Measurements from ENCODE around the gene SPINT1.

The SPINT1 gene

DNA sequence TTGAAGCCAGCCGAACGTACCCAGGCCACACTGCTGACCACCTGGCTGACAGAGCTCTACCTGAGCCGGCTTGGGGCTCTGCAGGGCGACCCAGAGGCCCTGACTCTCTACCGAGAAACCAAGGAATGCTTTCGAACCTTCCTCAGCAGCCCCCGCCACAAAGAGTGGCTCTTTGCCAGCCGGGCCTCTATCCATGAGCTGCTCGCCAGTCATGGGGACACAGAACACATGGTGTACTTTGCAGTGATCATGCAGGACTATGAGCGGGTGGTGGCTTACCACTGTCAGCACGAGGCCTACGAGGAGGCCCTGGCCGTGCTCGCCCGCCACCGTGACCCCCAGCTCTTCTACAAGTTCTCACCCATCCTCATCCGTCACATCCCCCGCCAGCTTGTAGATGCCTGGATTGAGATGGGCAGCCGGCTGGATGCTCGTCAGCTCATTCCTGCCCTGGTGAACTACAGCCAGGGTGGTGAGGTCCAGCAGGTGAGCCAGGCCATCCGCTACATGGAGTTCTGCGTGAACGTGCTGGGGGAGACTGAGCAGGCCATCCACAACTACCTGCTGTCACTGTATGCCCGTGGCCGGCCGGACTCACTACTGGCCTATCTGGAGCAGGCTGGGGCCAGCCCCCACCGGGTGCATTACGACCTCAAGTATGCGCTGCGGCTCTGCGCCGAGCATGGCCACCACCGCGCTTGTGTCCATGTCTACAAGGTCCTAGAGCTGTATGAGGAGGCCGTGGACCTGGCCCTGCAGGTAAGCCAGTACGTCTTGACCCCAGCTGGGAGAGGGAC, 56.6 kb downstream of the SPINT1 start:
- no peaks in the 10 kb centered on the region for H3K9me3 ChIP-seq (ENCODE audit: insufficient read depth, low read length)
- H2AFZ ChIP-seq (ENCODE audit: low read depth, low read length): no peak overlapping the region
- TF ChIP-seq EZH2phosphoT487 (IDR thresholded peaks at IDR 0.05; ENCODE audit: low read depth): no peak
- TF ChIP-seq, protein P1, sequence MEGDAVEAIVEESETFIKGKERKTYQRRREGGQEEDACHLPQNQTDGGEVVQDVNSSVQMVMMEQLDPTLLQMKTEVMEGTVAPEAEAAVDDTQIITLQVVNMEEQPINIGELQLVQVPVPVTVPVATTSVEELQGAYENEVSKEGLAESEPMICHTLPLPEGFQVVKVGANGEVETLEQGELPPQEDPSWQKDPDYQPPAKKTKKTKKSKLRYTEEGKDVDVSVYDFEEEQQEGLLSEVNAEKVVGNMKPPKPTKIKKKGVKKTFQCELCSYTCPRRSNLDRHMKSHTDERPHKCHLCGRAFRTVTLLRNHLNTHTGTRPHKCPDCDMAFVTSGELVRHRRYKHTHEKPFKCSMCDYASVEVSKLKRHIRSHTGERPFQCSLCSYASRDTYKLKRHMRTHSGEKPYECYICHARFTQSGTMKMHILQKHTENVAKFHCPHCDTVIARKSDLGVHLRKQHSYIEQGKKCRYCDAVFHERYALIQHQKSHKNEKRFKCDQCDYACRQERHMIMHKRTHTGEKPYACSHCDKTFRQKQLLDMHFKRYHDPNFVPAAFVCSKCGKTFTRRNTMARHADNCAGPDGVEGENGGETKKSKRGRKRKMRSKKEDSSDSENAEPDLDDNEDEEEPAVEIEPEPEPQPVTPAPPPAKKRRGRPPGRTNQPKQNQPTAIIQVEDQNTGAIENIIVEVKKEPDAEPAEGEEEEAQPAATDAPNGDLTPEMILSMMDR (IDR thresholded peaks at IDR 0.05; ENCODE audit: low read depth, low read length): no peak
- H4K20me1 ChIP-seq (ENCODE audit: insufficient read depth, low read length): no peaks in the 10 kb centered on the region
- H3K79me2 ChIP-seq (ENCODE audit: low read length): peaks cover 10% of the 10 kb centered on the region
- peaks cover 29% of the 10 kb centered on the region for H3K36me3 ChIP-seq (replicated peaks; ENCODE audit: low read depth, low read length)
- no peak overlapping the region for H3K4me2 ChIP-seq (ENCODE audit: low read length)
- no peak overlapping the region for H3K27ac ChIP-seq (ENCODE audit: low read length)
- peaks cover 4% of the 10 kb centered on the region for H3K4me1 ChIP-seq (ENCODE audit: low read length)
- H3K4me3 ChIP-seq (ENCODE audit: low read length): no peak overlapping the region
- H3K9ac ChIP-seq (ENCODE audit: low read length): no peak overlapping the region
- H3K27me3 ChIP-seq (ENCODE audit: low read depth, low read length): no peaks in the 10 kb centered on the region

DNA sequence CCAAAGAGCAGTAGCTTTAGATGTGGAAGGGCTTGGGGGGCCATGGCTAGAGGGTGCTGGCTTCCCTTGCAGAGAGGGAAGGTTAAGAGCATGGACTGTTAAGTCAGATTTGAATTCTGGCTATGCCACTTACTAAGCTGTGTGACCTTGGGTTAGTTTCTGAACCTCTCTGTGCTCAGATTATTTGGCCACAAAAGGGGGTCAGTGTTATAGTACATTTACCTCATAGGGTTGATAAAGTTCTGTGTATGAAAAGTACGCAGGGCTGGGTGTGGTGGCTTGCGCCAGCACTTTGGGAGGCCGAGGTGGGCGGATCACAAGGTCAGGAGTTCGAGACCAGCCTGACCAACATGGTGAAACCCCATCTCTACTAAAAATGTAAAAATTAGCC, 57.2 kb downstream of the SPINT1 start:
- Histone ChIP-seq H3K4me1 (ENCODE audit: low read length) (peaks cover 2% of the 10 kb centered on the region), H3K36me3 (replicated peaks; ENCODE audit: low read depth, low read length) (peaks cover 29% of the 10 kb centered on the region), H3K9me3 (ENCODE audit: insufficient read depth, low read length) (no peaks in the 10 kb centered on the region), H2AFZ (ENCODE audit: low read depth, low read length) (no peak overlapping the region), H3K9ac (ENCODE audit: low read length) (no peak overlapping the region), H3K27ac (ENCODE audit: low read length) (no peak overlapping the region), H4K20me1 (ENCODE audit: insufficient read depth, low read length) (no peaks in the 10 kb centered on the region), H3K27me3 (ENCODE audit: low read depth, low read length) (no peaks in the 10 kb centered on the region), H3K4me2 (ENCODE audit: low read length) (no peak overlapping the region), H3K79me2 (ENCODE audit: low read length) (peaks cover 4% of the 10 kb centered on the region), H3K4me3 (ENCODE audit: low read length) (no peak overlapping the region)
- no peak for TF ChIP-seq EZH2phosphoT487 (IDR thresholded peaks at IDR 0.05; ENCODE audit: low read depth)
- TF ChIP-seq, protein P1 (IDR thresholded peaks at IDR 0.05; ENCODE audit: low read depth, low read length): no peak

DNA sequence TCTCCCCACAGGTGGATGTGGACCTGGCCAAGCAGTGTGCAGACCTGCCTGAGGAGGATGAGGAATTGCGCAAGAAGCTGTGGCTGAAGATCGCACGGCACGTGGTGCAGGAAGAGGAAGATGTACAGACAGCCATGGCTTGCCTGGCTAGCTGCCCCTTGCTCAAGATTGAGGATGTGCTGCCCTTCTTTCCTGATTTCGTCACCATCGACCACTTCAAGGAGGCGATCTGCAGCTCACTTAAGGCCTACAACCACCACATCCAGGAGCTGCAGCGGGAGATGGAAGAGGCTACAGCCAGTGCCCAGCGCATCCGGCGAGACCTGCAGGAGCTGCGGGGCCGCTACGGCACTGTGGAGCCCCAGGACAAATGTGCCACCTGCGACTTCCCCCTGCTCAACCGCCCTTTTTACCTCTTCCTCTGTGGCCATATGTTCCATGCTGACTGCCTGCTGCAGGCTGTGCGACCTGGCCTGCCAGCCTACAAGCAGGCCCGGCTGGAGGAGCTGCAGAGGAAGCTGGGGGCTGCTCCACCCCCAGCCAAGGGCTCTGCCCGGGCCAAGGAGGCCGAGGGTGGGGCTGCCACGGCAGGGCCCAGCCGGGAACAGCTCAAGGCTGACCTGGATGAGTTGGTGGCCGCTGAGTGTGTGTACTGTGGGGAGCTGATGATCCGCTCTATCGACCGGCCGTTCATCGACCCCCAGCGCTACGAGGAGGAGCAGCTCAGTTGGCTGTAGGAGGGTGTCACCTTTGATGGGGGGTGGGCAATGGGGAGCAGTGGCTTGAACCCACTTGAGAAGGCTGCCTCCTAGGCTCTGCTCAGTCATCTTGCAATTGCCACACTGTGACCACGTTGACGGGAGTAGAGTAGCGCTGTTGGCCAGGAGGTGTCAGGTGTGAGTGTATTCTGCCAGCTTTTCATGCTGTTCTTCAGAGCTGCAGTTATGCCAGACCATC, 59.0 kb downstream of the SPINT1 start:
- TF ChIP-seq, protein P1 (IDR thresholded peaks at IDR 0.05; ENCODE audit: low read depth, low read length): no peak
- no peak for TF ChIP-seq EZH2phosphoT487 (IDR thresholded peaks at IDR 0.05; ENCODE audit: low read depth)
- Histone ChIP-seq H4K20me1 (ENCODE audit: insufficient read depth, low read length) (no peaks in the 10 kb centered on the region), H3K27ac (ENCODE audit: low read length) (no peak overlapping the region), H3K4me3 (ENCODE audit: low read length) (no peak overlapping the region), H3K79me2 (ENCODE audit: low read length) (peaks cover 3% of the 10 kb centered on the region), H3K9ac (ENCODE audit: low read length) (no peak overlapping the region), H3K36me3 (replicated peaks; ENCODE audit: low read depth, low read length) (peaks cover 29% of the 10 kb centered on the region), H3K27me3 (ENCODE audit: low read depth, low read length) (no peaks in the 10 kb centered on the region), H3K9me3 (ENCODE audit: insufficient read depth, low read length) (no peaks in the 10 kb centered on the region), H3K4me1 (ENCODE audit: low read length) (peaks cover 17% of the 10 kb centered on the region), H3K4me2 (ENCODE audit: low read length) (no peak overlapping the region), H2AFZ (ENCODE audit: low read depth, low read length) (no peak overlapping the region)
